ENCODE measurements around the gene LAMA1.

Gene LAMA1

DNA sequence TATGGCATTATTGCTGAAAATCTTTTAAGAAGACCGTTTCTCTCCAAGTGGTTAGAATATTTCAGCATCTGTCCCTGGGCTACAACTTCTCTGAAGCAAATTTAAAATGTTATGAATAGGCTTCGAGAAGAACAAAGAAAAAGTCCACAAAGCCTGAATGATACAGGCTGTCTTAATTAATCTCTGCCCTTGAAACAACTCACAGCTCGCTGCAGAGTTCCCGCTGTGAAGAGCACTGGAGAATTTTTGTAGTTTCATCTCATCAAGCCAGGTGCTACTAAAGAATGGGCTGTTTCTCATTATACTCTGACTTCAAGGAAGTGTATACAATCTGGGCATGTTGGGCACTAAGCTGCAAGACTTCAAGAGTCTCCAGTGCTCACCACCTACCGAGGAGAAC lies 67.6 kb downstream of the LAMA1 start:
- TF ChIP-seq EZH2 (IDR thresholded peaks at IDR 0.05; ENCODE audit: borderline replicate concordance, low read depth, low read length, severe bottlenecking): no peak
- no peak for TF ChIP-seq CTCF (IDR thresholded peaks at IDR 0.05; ENCODE audit: borderline replicate concordance, extremely low read depth, low read length, poor library complexity, severe bottlenecking)
- H4K20me1 ChIP-seq (ENCODE audit: insufficient read depth, low read length): no peaks in the 10 kb centered on the region
- H3K36me3 ChIP-seq (ENCODE audit: insufficient read depth, low read length): no peaks in the 10 kb centered on the region
- no peak overlapping the region for H3K4me3 ChIP-seq (ENCODE audit: low read depth in 1 of 2, low read length in 2 of 2)
- no peak for DNase-seq
- H3K9ac ChIP-seq (ENCODE audit: low read depth, low read length): no peak overlapping the region
- H3K27me3 ChIP-seq (ENCODE audit: insufficient read depth, low read length, poor library complexity): no peaks in the 10 kb centered on the region
- H3K27ac ChIP-seq (ENCODE audit: low read length): no peak overlapping the region
- no peak overlapping the region for H3K4me2 ChIP-seq (ENCODE audit: insufficient read depth, low read length)
- H3K9me3 ChIP-seq (ENCODE audit: insufficient read depth, low read length, severe bottlenecking): no peaks in the 10 kb centered on the region
- H2AFZ ChIP-seq (ENCODE audit: low read depth, low read length): no peak overlapping the region
- H3K4me1 ChIP-seq (ENCODE audit: insufficient read depth, low read length): no peaks in the 10 kb centered on the region
- ATAC-seq (ENCODE audit: insufficient read depth, low read depth): no peak
- H3K79me2 ChIP-seq (ENCODE audit: insufficient read depth, low read length): no peaks in the 10 kb centered on the region

GRCh38 chr18:7048081-7048480 lies 69.5 kb downstream of the LAMA1 start:
- DNase-seq (no peak), ATAC-seq (ENCODE audit: insufficient read depth, low read depth) (no peak)
- Histone ChIP-seq H2AFZ (ENCODE audit: low read depth, low read length) (no peak overlapping the region), H3K4me2 (ENCODE audit: insufficient read depth, low read length) (no peak overlapping the region), H3K36me3 (ENCODE audit: insufficient read depth, low read length) (no peaks in the 10 kb centered on the region), H3K4me3 (ENCODE audit: low read depth in 1 of 2, low read length in 2 of 2) (no peak overlapping the region), H3K9me3 (ENCODE audit: insufficient read depth, low read length, severe bottlenecking) (no peaks in the 10 kb centered on the region), H3K27me3 (ENCODE audit: insufficient read depth, low read length, poor library complexity) (no peaks in the 10 kb centered on the region), H3K27ac (ENCODE audit: low read length) (no peak overlapping the region), H3K9ac (ENCODE audit: low read depth, low read length) (no peak overlapping the region), H3K4me1 (ENCODE audit: insufficient read depth, low read length) (no peaks in the 10 kb centered on the region), H3K79me2 (ENCODE audit: insufficient read depth, low read length) (no peaks in the 10 kb centered on the region), H4K20me1 (ENCODE audit: insufficient read depth, low read length) (no peaks in the 10 kb centered on the region)
- no peak for TF ChIP-seq EZH2 (IDR thresholded peaks at IDR 0.05; ENCODE audit: borderline replicate concordance, low read depth, low read length, severe bottlenecking)
- no peak for TF ChIP-seq CTCF (IDR thresholded peaks at IDR 0.05; ENCODE audit: borderline replicate concordance, extremely low read depth, low read length, poor library complexity, severe bottlenecking)

DNA sequence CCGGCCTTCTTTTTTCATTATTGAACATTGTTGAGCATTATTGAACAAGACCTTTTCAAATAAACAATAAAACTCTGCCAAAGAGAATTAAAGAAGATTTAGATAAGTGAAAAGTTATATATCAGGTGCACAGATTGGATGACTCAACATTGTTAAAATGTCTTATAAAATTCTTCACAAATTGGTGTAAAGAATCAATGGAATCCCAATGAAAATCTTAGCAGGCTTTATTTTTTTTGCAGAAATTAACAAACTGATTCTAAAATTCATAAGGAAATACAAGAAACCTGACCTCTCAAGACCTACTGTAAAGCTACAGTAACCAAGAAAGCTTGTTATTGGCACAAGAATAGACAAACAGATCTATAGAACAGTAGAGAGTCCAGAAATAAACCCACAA lies 70.3 kb downstream of the LAMA1 start:
- no peak for ATAC-seq (ENCODE audit: insufficient read depth, low read depth)
- Histone ChIP-seq H3K27me3 (ENCODE audit: insufficient read depth, low read length, poor library complexity) (no peaks in the 10 kb centered on the region), H3K9me3 (ENCODE audit: insufficient read depth, low read length, severe bottlenecking) (no peaks in the 10 kb centered on the region), H3K4me2 (ENCODE audit: insufficient read depth, low read length) (no peak overlapping the region), H2AFZ (ENCODE audit: low read depth, low read length) (no peak overlapping the region), H3K9ac (ENCODE audit: low read depth, low read length) (no peak overlapping the region), H3K79me2 (ENCODE audit: insufficient read depth, low read length) (no peaks in the 10 kb centered on the region), H4K20me1 (ENCODE audit: insufficient read depth, low read length) (no peaks in the 10 kb centered on the region), H3K27ac (ENCODE audit: low read length) (no peak overlapping the region), H3K4me3 (ENCODE audit: low read depth in 1 of 2, low read length in 2 of 2) (no peak overlapping the region), H3K36me3 (ENCODE audit: insufficient read depth, low read length) (no peaks in the 10 kb centered on the region), H3K4me1 (ENCODE audit: insufficient read depth, low read length) (no peaks in the 10 kb centered on the region)
- TF ChIP-seq EZH2 (IDR thresholded peaks at IDR 0.05; ENCODE audit: borderline replicate concordance, low read depth, low read length, severe bottlenecking): no peak
- no peak for TF ChIP-seq CTCF (IDR thresholded peaks at IDR 0.05; ENCODE audit: borderline replicate concordance, extremely low read depth, low read length, poor library complexity, severe bottlenecking)
- DNase-seq: no peak

DNA sequence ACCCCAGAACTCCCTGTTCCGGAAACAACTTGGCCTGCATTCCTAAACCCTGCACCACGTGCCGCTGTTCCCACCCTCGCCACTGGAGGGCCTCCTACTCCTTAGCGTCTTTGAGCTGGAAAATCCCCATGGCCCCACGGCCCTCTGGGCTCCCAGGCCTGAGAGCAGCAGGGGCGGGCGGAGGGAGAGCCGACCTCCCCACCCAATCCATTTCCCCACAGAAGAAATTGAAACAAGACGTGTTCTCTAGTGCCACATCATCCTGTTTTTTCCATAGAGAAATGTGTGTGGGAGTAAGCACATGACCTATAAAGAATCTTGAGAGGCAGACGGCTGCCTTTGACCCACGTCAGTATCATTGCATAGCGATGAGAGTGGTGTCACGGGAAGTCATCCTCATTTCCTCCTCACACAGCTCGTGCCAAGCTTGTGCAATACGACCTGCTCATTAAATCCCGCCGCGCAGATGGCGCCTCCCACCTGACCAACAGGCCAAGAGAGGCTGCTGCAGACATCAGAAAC lies 79.2 kb downstream of the LAMA1 start:
- no peak overlapping the region for H3K9ac ChIP-seq (ENCODE audit: low read depth, low read length)
- DNase-seq: no peak
- H4K20me1 ChIP-seq (ENCODE audit: insufficient read depth, low read length): no peaks in the 10 kb centered on the region
- H3K4me1 ChIP-seq (ENCODE audit: insufficient read depth, low read length): no peaks in the 10 kb centered on the region
- H3K27me3 ChIP-seq (ENCODE audit: insufficient read depth, low read length, poor library complexity): no peaks in the 10 kb centered on the region
- no peak for ATAC-seq (ENCODE audit: insufficient read depth, low read depth)
- H2AFZ ChIP-seq (ENCODE audit: low read depth, low read length): no peak overlapping the region
- TF ChIP-seq CTCF (IDR thresholded peaks at IDR 0.05; ENCODE audit: borderline replicate concordance, extremely low read depth, low read length, poor library complexity, severe bottlenecking) (peak; percentile 41), EZH2 (IDR thresholded peaks at IDR 0.05; ENCODE audit: borderline replicate concordance, low read depth, low read length, severe bottlenecking) (no peak)
- H3K36me3 ChIP-seq (ENCODE audit: insufficient read depth, low read length): no peaks in the 10 kb centered on the region
- H3K4me3 ChIP-seq (ENCODE audit: low read depth in 1 of 2, low read length in 2 of 2): no peak overlapping the region
- no peak overlapping the region for H3K27ac ChIP-seq (ENCODE audit: low read length)
- no peaks in the 10 kb centered on the region for H3K9me3 ChIP-seq (ENCODE audit: insufficient read depth, low read length, severe bottlenecking)
- no peak overlapping the region for H3K4me2 ChIP-seq (ENCODE audit: insufficient read depth, low read length)
- no peaks in the 10 kb centered on the region for H3K79me2 ChIP-seq (ENCODE audit: insufficient read depth, low read length)
